WTC11 (cell line): ENCODE results near the gene NCOA3.

Experiments used
- AFF4 ChIP-seq: sonication (generic); formaldehyde crosslinking; IDR thresholded peaks from 2 replicates; pipeline ENCODE4 v1.8.1; 2023; ENCODE audit warnings: mild to moderate bottlenecking, missing genetic modification reagents, borderline replicate concordance
- ATF1 ChIP-seq: sonication (generic); formaldehyde crosslinking; IDR thresholded peaks from 2 replicates; pipeline ENCODE4 v1.8.1; 2023; ENCODE audit warnings: mild to moderate bottlenecking, moderate library complexity, missing genetic modification reagents
- ATF3 ChIP-seq: sonication (generic); formaldehyde crosslinking; conservative IDR thresholded peaks from 2 replicates; pipeline ENCODE4 v1.8.1; 2022; ENCODE audit warnings: mild to moderate bottlenecking, missing genetic modification reagents
- CREB1 ChIP-seq: sonication (generic); formaldehyde crosslinking; IDR thresholded peaks from 2 replicates; pipeline ENCODE4 v1.8.0; 2023; ENCODE audit warnings: mild to moderate bottlenecking, missing genetic modification reagents
- CTCF ChIP-seq: fragments of 200-600 bp; IDR thresholded peaks from 2 replicates; pipeline ENCODE4 v1.8.0; 2022; ENCODE audit warnings: antibody characterized with exemption
- E2F4 ChIP-seq: sonication (generic); formaldehyde crosslinking; IDR thresholded peaks from 2 replicates; pipeline ENCODE4 v1.8.1; 2022; ENCODE audit warnings: low read depth, mild to moderate bottlenecking, moderate library complexity, missing genetic modification reagents, borderline replicate concordance
- ETV6 ChIP-seq: sonication (generic); formaldehyde crosslinking; IDR thresholded peaks from 2 replicates; pipeline ENCODE4 v1.8.1; 2022; ENCODE audit warnings: mild to moderate bottlenecking, missing genetic modification reagents
- FOXJ3 ChIP-seq: sonication (generic); formaldehyde crosslinking; IDR thresholded peaks from 2 replicates; pipeline ENCODE4 v1.9.0; 2021; ENCODE audit warnings: missing genetic modification reagents, mild to moderate bottlenecking, borderline replicate concordance
- FOXP1 ChIP-seq: sonication (generic); formaldehyde crosslinking; IDR thresholded peaks from 2 replicates; pipeline ENCODE4 v1.8.0; 2022; ENCODE audit warnings: missing genetic modification reagents, mild to moderate bottlenecking, moderate library complexity, borderline replicate concordance
- MAX ChIP-seq: sonication (generic); formaldehyde crosslinking; IDR thresholded peaks from 2 replicates; pipeline ENCODE4 v1.8.0; 2022; ENCODE audit warnings: mild to moderate bottlenecking, missing genetic modification reagents
- USF1 ChIP-seq: sonication (generic); formaldehyde crosslinking; IDR thresholded peaks from 2 replicates; pipeline ENCODE4 v1.8.0; 2022; ENCODE audit warnings: mild to moderate bottlenecking, missing genetic modification reagents
- USF2 ChIP-seq: sonication (generic); formaldehyde crosslinking; IDR thresholded peaks from 2 replicates; pipeline ENCODE4 v1.8.1; 2023; ENCODE audit warnings: mild to moderate bottlenecking, missing genetic modification reagents, moderate library complexity
- ZSCAN18 ChIP-seq: fragments of 250-450 bp; sonication (Bioruptor Pico); IDR thresholded peaks from 2 replicates; pipeline ENCODE4 v2.1.2; 2022; ENCODE audit warnings: mild to moderate bottlenecking, moderate library complexity

- no peak for TF ChIP-seq FOXJ3 (CRISPR knock-in tag)
- TF ChIP-seq ZSCAN18 (CRISPR knock-in tag) = no peak
- no peak for TF ChIP-seq CTCF
- TF ChIP-seq AFF4 (CRISPR knock-in tag) = no peak
- no peak for TF ChIP-seq ETV6 (CRISPR knock-in tag)
- TF ChIP-seq FOXP1 = no peak
- TF ChIP-seq ATF1 = no peak
- TF ChIP-seq USF2 (CRISPR knock-in tag) = no peak
- no peak for TF ChIP-seq E2F4 (CRISPR knock-in tag)
- no peak for TF ChIP-seq MAX (CRISPR knock-in tag)
- no peak for TF ChIP-seq ATF3
- no peak for TF ChIP-seq CREB1
- TF ChIP-seq USF1 = no peak
These were observed 133.6 kb downstream of the NCOA3 start for GRCh38 chr20:47635256-47635655.
